ENCODE results near the gene NOLC1.

DNA sequence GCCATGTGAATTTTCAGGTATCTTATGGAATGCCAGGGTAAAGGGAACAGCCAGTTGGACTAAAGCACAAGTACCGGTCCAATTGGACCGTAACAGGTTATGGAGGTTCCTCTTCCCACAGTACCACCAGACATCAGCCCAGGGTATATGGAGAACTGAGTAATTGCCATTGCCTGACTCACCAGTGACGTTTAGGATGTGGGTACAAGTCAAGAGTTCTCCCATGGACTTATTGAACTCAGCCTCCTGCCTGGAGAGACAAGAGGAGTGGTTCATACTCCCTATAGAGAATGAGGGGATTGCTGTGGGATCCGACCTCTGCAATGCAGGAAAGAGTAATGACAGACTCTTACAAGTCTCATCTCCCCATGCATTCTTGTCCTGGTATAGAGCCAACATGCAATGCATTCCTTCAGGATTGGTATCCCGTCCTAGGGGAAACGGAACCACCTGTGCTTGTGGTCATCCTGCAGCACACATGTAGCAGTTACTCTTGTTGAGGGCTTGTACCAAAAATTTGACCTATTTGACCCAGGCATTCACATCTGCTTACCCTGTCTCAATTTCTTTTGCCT is 43.2 kb downstream of the NOLC1 start:
- TF ChIP-seq EZH2 (optimal IDR thresholded peaks at IDR 0.05; ENCODE audit: low read depth, low read length), result no peak
- TF ChIP-seq, protein P1, sequence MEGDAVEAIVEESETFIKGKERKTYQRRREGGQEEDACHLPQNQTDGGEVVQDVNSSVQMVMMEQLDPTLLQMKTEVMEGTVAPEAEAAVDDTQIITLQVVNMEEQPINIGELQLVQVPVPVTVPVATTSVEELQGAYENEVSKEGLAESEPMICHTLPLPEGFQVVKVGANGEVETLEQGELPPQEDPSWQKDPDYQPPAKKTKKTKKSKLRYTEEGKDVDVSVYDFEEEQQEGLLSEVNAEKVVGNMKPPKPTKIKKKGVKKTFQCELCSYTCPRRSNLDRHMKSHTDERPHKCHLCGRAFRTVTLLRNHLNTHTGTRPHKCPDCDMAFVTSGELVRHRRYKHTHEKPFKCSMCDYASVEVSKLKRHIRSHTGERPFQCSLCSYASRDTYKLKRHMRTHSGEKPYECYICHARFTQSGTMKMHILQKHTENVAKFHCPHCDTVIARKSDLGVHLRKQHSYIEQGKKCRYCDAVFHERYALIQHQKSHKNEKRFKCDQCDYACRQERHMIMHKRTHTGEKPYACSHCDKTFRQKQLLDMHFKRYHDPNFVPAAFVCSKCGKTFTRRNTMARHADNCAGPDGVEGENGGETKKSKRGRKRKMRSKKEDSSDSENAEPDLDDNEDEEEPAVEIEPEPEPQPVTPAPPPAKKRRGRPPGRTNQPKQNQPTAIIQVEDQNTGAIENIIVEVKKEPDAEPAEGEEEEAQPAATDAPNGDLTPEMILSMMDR (IDR thresholded peaks at IDR 0.05; ENCODE audit: low read length), result no peak
